Effector CD4-positive, alpha-beta T cell (primary cell): ENCODE measurements around the gene CPNE2.

Experiments used
- DNase-seq: peaks from one replicate; pipeline ENCODE4 v3.0.0-alpha.2; 2020

The CPNE2 gene

GRCh38 chr16:57126411-57126810, 34.0 kb downstream of the CPNE2 start:
- DNase-seq: no peak

- DNase-seq: no peak
Measured at GRCh38 chr16:57127037-57127763, 34.8 kb downstream of the CPNE2 start.

GRCh38 chr16:57127836-57128235, 35.5 kb downstream of the CPNE2 start:
- no peak for DNase-seq

- peak; percentile 20 for DNase-seq
Measured at GRCh38 chr16:57128771-57129389, 36.5 kb downstream of the CPNE2 start.

GRCh38 chr16:57130950-57131321, 38.6 kb downstream of the CPNE2 start:
- no peak for DNase-seq

GRCh38 chr16:57131351-57131970, 39.1 kb downstream of the CPNE2 start:
- DNase-seq: no peak

GRCh38 chr16:57132470-57132869, 40.1 kb downstream of the CPNE2 start:
- DNase-seq: no peak

- DNase-seq: no peak
Measured at GRCh38 chr16:57133031-57133430, 40.6 kb downstream of the CPNE2 start.

- DNase-seq: no peak
Measured at GRCh38 chr16:57133886-57134285, 41.5 kb downstream of the CPNE2 start.

- peak; percentile 25 for DNase-seq
Measured at GRCh38 chr16:57134982-57135381, 42.6 kb downstream of the CPNE2 start.

- DNase-seq: no peak
Measured at GRCh38 chr16:57137043-57137442, 44.7 kb downstream of the CPNE2 start.

- DNase-seq: no peak
Measured at GRCh38 chr16:57137566-57138273, 45.3 kb downstream of the CPNE2 start.

- DNase-seq: no peak
Measured at GRCh38 chr16:57138281-57138935, 46.0 kb downstream of the CPNE2 start.

- DNase-seq: no peak
Measured at GRCh38 chr16:57140931-57141668, 48.7 kb downstream of the CPNE2 start.

- no peak for DNase-seq
Measured at GRCh38 chr16:57141822-57142631, 49.6 kb downstream of the CPNE2 start.

GRCh38 chr16:57143149-57143921, 51.0 kb downstream of the CPNE2 start:
- no peak for DNase-seq

GRCh38 chr16:57144027-57144426, 51.6 kb downstream of the CPNE2 start:
- DNase-seq: no peak

GRCh38 chr16:57145046-57146021, 53.0 kb downstream of the CPNE2 start:
- DNase-seq: no peak

GRCh38 chr16:57146040-57146647, 53.8 kb downstream of the CPNE2 start:
- no peak for DNase-seq
